ENCODE data around the gene AURKB.
"Not testable (repeated sequence)": the region's sequence is repeated elsewhere in the genome, so short reads cannot be mapped to it uniquely, and the experiment has no call there.

AURKB gene

DNA sequence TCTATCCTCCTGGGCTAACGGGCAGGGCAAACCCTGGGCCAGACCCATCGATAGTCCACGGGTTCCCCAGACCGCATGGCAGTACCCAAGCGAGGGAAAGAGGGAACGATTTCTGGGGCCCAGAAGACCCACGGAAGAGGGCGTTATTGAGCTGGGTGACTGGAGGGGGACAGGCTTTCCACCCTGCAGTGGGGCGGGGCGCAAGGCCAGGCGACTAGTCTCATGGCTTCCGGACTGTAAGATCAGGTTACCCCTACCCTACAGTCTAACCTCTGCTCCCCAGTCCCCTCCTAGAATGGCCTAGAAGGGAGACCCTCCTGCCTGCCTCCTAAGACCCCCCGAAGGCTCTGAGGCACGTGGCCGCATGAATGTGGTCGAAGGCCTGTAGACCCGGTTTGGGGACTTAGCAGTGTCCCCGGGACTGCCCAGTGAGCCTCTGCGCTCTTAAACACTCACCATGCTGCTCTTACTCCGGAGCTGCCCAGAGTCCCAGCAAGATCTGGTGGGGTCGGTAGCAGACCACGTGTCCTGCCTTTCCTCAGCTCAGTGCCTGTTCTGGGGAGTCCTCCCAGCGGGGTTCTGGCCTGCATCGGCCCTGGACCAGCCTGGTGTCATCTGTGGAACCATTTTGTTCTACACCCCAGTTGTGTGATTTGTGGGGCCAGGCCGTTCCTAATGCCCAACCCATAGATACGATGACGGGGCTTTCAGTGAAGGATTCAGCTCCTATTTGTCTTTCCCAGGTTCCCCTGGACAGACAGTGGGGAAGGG is 13.2 kb upstream of the AURKB start:
- peaks cover 10% of the 10 kb centered on the region for H3K36me3 ChIP-seq (ENCODE audit: control insufficient read depth, insufficient read depth, low read length)
- peaks cover 8% of the 10 kb centered on the region for H3K4me1 ChIP-seq (ENCODE audit: control insufficient read depth, insufficient read depth, low read length)
- H3K9ac ChIP-seq (ENCODE audit: low read depth, low read length), result peak overlapping the region; percentile 70
- H3K4me3 ChIP-seq (ENCODE audit: low read depth, low read length), result peak overlapping the region; percentile 96
- no peaks in the 10 kb centered on the region for H3K27me3 ChIP-seq (ENCODE audit: control insufficient read depth, insufficient read depth, low read length)
- H3K9me3 ChIP-seq (ENCODE audit: control insufficient read depth, insufficient read depth, low read length), result no peaks in the 10 kb centered on the region

DNA sequence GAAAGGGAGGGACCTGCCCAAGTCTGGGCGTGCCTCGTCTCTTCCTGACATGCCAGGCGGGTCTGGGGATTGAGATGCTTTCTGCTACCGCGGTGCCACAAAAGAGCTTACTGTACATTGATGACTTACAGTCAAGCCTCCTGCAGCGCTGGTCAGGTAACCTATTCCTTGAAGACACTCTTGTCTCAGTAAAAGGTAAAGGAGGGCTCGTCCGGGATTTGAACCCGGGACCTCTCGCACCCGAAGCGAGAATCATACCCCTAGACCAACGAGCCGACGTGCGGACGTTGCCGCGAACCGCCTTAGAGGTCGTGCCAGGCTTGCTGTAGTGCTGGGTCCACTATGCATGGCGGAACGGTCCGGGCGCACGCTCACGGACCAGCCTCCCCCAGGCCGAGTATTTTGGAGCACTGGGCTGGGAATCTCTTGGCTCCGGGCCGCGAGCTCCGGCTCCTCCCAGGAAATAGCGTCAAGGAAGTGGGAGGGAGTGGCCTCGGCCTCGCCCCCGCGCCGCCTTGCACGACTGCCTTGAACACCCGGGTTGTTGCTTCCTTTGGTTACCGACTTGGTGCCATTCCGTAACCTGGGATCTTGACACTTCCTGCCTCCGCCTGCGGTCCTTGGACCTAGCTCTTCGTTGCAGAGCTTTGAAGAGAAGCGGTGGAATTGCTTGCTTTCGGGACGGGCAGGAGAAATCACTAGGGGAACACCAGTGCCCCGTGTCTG is 12.4 kb upstream of the AURKB start:
- Histone ChIP-seq H3K36me3 (ENCODE audit: control insufficient read depth, insufficient read depth, low read length) (peaks cover 5% of the 10 kb centered on the region), H3K4me3 (ENCODE audit: low read depth, low read length) (peak overlapping the region; percentile 96)

DNA sequence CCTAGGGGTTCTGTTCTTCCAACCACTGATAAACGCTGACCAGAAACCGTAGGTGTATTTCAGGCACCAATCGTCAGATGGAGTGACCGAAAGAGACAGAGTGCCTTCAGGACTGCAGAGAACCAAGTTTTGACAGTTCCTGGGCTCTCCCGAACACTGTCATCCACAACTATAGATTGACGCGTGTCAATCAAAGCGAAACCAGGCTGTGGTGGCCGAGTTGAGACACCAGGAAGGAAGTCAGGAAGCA is 11.9 kb upstream of the AURKB start:
- peak overlapping the region; percentile 96 for H3K4me3 ChIP-seq (ENCODE audit: low read depth, low read length)
- H3K4me1 ChIP-seq (ENCODE audit: control insufficient read depth, insufficient read depth, low read length), result peaks cover 4% of the 10 kb centered on the region
- no peaks in the 10 kb centered on the region for H3K9me3 ChIP-seq (ENCODE audit: control insufficient read depth, insufficient read depth, low read length)
- no peak overlapping the region for H3K9ac ChIP-seq (ENCODE audit: low read depth, low read length)
- peaks cover 1% of the 10 kb centered on the region for H3K36me3 ChIP-seq (ENCODE audit: control insufficient read depth, insufficient read depth, low read length)
- H3K27me3 ChIP-seq (ENCODE audit: control insufficient read depth, insufficient read depth, low read length), result no peaks in the 10 kb centered on the region

More for the DNA sequence above, 12.4 kb upstream of the AURKB start:
- H3K9ac ChIP-seq (ENCODE audit: low read depth, low read length), result peak overlapping the region; percentile 70
- H3K4me1 ChIP-seq (ENCODE audit: control insufficient read depth, insufficient read depth, low read length), result peaks cover 8% of the 10 kb centered on the region
- H3K27me3 ChIP-seq (ENCODE audit: control insufficient read depth, insufficient read depth, low read length), result no peaks in the 10 kb centered on the region
- no peaks in the 10 kb centered on the region for H3K9me3 ChIP-seq (ENCODE audit: control insufficient read depth, insufficient read depth, low read length)

DNA sequence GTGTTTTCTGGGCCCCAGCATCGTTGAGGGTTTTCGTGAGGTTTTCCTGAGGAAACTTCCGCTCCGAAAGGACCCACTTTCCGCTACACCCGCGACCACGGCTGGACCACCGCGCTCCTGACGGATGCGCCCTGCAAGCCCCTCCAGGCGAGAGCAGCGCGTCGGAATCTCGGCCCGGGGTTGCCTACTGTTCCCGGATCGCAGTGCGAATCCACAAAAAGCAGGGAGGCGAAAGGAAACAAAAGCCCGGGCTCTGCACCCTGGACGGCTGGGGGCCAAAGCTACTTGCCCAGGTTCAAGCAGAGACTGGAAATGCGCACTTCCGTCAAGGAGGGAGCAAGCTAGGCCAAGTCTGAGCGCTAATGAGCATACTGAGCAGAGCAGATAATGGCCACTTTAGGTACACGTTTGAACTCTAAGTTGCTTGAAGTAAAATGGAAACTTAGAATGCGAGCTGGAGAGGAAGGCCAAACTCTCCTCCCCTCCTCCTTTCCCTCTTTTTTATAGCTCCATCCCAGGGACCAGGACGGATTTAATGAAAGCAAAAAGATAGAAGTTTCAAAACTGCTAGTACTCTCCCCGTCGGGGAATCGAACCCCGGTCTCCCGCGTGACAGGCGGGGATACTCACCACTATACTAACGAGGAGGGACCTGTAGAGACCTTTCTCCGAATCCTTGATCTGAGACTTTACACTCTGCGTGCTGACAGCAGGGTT is 11.4 kb upstream of the AURKB start:
- H3K27me3 ChIP-seq (ENCODE audit: control insufficient read depth, insufficient read depth, low read length), result no peaks in the 10 kb centered on the region

DNA sequence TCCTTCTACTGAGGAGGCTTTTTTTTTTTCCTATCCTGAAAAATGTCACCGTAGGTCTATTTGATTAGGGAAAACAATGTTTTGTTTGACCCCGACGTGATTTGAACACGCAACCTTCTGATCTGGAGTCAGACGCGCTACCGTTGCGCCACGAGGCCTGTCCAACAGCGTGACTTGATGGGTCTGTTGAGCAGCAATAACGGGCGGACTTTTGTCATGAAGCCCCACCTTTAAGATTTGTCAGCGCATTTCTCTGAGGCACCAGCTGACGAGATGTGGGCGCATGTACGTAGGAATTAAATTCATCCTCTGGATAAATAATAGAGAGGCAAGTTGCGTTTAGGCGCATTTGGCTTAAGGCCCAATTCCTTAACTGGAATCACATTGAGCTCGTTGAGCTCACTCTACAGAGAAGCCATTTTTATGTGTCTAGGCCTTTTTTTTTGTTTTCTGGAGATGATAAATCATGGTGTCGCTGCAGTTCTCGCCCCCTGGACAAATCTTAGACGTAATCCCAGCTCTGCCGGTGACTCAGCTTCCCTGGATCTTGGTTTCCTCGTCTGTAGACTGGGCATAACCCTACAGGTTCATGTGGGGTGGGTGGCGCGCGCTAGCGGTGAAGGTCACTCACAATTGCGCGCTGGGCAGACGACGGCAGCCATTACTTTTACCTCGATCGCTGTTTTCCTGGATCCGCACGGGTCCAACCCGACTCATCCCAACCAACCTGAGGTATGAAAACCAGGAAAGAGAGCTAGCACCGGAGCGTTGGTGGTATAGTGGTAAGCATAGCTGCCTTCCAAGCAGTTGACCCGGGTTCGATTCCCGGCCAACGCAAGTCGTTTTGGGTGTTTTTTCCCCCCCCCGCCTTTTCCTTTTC is 10.6 kb upstream of the AURKB start:
- no peaks in the 10 kb centered on the region for H3K4me1 ChIP-seq (ENCODE audit: control insufficient read depth, insufficient read depth, low read length)
- H3K36me3 ChIP-seq (ENCODE audit: control insufficient read depth, insufficient read depth, low read length), result no peaks in the 10 kb centered on the region
- peak overlapping the region; percentile 96 for H3K4me3 ChIP-seq (ENCODE audit: low read depth, low read length)
- H3K9me3 ChIP-seq (ENCODE audit: control insufficient read depth, insufficient read depth, low read length), result no peaks in the 10 kb centered on the region
- no peaks in the 10 kb centered on the region for H3K27me3 ChIP-seq (ENCODE audit: control insufficient read depth, insufficient read depth, low read length)
- peak overlapping the region; percentile 97 for H3K9ac ChIP-seq (ENCODE audit: low read depth, low read length)

More for the DNA sequence above, 11.4 kb upstream of the AURKB start:
- H3K4me1 ChIP-seq (ENCODE audit: control insufficient read depth, insufficient read depth, low read length), result no peaks in the 10 kb centered on the region
- peak overlapping the region; percentile 96 for H3K4me3 ChIP-seq (ENCODE audit: low read depth, low read length)
- H3K36me3 ChIP-seq (ENCODE audit: control insufficient read depth, insufficient read depth, low read length), result no peaks in the 10 kb centered on the region
- H3K9ac ChIP-seq (ENCODE audit: low read depth, low read length), result peak overlapping the region; percentile 96
- no peaks in the 10 kb centered on the region for H3K9me3 ChIP-seq (ENCODE audit: control insufficient read depth, insufficient read depth, low read length)

DNA sequence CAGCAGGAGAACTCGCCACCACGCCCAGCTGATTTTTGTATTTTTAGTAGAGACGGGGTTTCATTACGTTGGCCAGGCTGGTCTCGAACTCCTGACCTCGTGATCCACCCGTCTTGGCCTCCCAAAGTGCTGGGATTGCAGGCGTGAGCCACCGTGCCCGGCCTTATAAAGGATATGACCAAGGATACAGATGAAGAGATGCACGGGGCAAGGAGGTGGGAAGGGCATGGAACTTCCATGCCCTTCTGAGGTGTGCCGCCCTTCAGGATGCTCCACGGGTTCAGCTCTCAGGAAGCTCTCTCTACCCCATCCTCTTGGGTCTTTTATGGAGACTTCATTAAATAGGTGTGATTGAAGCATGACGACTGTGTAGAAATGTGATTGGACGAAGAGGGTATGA is 3.6 kb upstream of the AURKB start:
- H3K27me3 ChIP-seq (ENCODE audit: control insufficient read depth, insufficient read depth, low read length); H3K36me3 ChIP-seq (ENCODE audit: control insufficient read depth, insufficient read depth, low read length); H3K4me3 ChIP-seq (ENCODE audit: low read depth, low read length); H3K9me3 ChIP-seq (ENCODE audit: control insufficient read depth, insufficient read depth, low read length); H3K4me1 ChIP-seq (ENCODE audit: control insufficient read depth, insufficient read depth, low read length); H3K9ac ChIP-seq (ENCODE audit: low read depth, low read length): not testable (repeated sequence)

DNA sequence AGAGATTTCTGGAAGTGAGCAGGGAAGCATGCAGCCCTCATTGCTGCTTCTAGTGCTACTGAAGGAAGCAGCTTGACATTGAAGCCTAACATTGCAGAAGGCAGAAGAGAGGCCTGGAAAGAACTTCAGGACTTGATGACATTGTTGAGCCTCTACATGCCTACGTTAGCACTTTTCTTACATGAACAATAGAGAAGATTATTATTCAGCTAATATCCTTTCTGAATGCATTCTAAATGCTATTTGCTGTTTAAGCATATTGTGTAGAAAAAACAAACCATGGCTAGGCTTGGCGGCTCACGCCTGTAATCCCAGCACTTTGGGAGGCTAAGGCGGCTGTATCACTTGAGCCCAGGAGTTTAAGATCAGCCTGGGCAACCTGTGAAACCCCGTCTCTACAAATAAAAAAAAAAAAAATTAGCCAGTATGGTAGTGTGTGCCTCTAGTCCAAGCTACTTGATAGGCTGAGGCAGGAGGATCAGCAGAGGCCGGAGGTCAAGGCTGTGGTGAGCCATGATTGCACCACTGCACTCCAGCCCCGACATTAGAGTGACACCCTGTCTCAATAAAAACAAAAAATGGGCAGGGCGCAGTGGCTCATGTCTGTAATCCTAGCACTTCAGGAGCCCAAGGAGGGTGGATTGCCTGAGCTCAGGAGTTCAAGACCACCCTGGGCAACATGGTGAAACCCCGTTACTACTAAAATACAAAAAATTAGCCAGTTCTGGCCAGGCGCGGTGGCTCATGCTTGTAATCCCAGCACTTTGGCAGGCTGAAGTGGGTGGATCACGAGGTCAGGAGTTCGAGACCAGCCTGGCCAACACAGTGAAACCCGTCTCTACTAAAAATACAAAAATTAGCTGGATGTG is 2.2 kb upstream of the AURKB start:
- no peak overlapping the region for H3K4me3 ChIP-seq (ENCODE audit: low read depth, low read length)
- H3K9me3 ChIP-seq (ENCODE audit: control insufficient read depth, insufficient read depth, low read length), result no peaks in the 10 kb centered on the region
- H3K9ac ChIP-seq (ENCODE audit: low read depth, low read length), result no peak overlapping the region
- H3K36me3 ChIP-seq (ENCODE audit: control insufficient read depth, insufficient read depth, low read length), result peaks cover 2% of the 10 kb centered on the region
- peaks cover 5% of the 10 kb centered on the region for H3K4me1 ChIP-seq (ENCODE audit: control insufficient read depth, insufficient read depth, low read length)
- H3K27me3 ChIP-seq (ENCODE audit: control insufficient read depth, insufficient read depth, low read length), result no peaks in the 10 kb centered on the region

DNA sequence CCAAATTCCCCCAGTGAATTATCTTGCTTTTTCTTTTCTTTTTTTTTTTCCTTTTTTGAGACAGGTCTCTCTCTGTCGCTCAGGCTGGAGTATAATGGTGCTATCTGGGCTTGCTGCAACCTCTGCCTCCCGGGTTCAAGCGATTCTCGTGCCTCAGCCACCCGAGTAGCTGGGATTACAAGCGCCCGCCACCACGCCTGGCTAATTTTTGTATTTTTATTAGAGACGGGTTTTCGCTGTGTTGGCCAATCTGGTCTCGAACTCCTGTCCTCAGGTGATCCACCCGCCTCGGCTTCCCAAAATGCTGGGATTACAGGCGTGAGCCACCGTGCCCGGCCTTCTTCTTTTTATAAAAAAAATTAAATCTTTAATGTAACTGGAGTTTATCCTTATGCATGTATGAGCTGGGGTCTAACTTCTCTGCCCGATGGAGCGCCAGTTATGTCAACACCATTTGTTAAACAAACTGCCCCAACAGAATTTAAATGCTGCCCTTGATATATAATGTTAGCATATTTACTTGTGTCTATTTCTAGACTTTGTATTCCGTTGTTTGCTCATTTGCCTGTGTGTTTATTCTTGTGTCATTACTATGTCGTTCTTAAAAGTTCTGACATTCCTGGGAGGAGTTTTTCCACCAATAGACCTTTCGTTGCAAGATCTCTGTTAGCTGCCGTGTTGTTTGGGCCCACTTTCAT is 535 bp upstream of the AURKB start:
- Histone ChIP-seq H3K9ac (ENCODE audit: low read depth, low read length) (no peak overlapping the region), H3K36me3 (ENCODE audit: control insufficient read depth, insufficient read depth, low read length) (peaks cover 15% of the 10 kb centered on the region), H3K27me3 (ENCODE audit: control insufficient read depth, insufficient read depth, low read length) (no peaks in the 10 kb centered on the region), H3K4me3 (ENCODE audit: low read depth, low read length) (peak overlapping the region; percentile 98), H3K9me3 (ENCODE audit: control insufficient read depth, insufficient read depth, low read length) (no peaks in the 10 kb centered on the region), H3K4me1 (ENCODE audit: control insufficient read depth, insufficient read depth, low read length) (peaks cover 5% of the 10 kb centered on the region)

DNA sequence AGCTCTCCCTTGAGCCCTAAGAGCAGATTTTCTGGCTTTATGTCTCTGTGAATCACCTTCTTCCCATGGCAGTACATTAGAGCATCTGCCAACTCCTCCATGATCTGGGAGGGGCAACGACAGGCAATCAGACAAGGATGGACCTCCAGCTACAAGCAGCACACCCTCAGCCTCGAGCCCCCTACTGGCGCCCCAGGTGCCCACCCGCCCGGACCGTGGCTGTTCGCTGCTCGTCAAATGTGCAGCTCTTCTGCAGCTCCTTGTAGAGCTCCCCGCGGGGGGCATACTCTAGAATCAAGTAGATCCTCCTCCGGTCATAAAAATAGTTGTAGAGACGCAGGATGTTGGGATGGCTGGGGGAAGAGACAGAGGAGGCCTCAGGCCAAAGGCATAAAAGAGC is 3.8 kb downstream of the AURKB start:
- Histone ChIP-seq H3K4me3 (ENCODE audit: low read depth, low read length) (no peak overlapping the region), H3K27me3 (ENCODE audit: control insufficient read depth, insufficient read depth, low read length) (no peaks in the 10 kb centered on the region), H3K9me3 (ENCODE audit: control insufficient read depth, insufficient read depth, low read length) (no peaks in the 10 kb centered on the region), H3K4me1 (ENCODE audit: control insufficient read depth, insufficient read depth, low read length) (peaks cover 5% of the 10 kb centered on the region), H3K9ac (ENCODE audit: low read depth, low read length) (no peak overlapping the region), H3K36me3 (ENCODE audit: control insufficient read depth, insufficient read depth, low read length) (peaks cover 34% of the 10 kb centered on the region)

DNA sequence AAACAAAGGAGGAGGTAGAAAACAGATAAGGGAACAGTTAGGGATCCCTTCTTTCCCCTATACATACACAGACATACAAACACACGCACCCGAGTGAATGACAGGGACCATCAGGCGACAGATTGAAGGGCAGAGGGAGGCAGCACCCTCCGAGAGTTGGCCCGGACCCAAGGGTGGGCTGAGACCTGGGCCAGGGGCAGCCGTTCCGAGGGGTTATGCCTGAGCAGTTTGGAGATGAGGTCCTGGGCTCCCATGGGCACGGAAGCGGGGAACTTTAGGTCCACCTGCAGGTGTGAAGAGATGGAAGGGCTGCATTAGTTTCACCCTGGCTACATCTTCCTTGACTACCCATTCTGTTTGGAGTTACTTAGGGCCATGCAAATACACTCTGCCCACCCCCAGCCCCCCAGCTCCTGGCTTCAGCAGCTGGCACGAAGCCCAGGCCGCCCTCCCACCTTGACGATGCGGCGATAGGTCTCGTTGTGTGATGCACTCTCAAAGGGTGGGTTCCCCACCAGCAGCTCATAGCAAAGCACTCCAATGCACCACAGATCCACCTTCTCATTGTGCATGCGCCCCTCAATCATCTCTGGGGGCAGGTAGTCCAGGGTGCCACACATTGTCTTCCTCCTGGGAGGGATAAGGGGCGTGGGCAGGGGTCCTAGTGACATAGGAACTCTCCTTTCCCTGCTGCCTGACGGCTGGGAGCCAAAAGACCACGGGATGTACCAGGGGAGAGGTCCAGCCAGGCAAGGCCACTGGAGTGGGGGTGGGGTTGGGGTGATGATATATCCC is 5.4 kb downstream of the AURKB start:
- Histone ChIP-seq H3K4me1 (ENCODE audit: control insufficient read depth, insufficient read depth, low read length) (peaks cover 5% of the 10 kb centered on the region), H3K36me3 (ENCODE audit: control insufficient read depth, insufficient read depth, low read length) (peaks cover 34% of the 10 kb centered on the region), H3K4me3 (ENCODE audit: low read depth, low read length) (no peak overlapping the region), H3K9ac (ENCODE audit: low read depth, low read length) (no peak overlapping the region), H3K9me3 (ENCODE audit: control insufficient read depth, insufficient read depth, low read length) (no peaks in the 10 kb centered on the region), H3K27me3 (ENCODE audit: control insufficient read depth, insufficient read depth, low read length) (no peaks in the 10 kb centered on the region)

Measured in iPS-15b (cell line).